Activated effector memory CD4-positive, alpha-beta T cell treated with Interleukin-2 at 50 U/mL for 16 hours (primary cell): Measurements from ENCODE around the gene RSRC1.
"Not testable (repeated sequence)": the region's sequence is repeated elsewhere in the genome, so short reads cannot be mapped to it uniquely, and the experiment has no call there.

Experiments used
- DNase-seq: peaks from one replicate; pipeline ENCODE4 v3.0.0-alpha.2; 2020

The RSRC1 gene, protein sequence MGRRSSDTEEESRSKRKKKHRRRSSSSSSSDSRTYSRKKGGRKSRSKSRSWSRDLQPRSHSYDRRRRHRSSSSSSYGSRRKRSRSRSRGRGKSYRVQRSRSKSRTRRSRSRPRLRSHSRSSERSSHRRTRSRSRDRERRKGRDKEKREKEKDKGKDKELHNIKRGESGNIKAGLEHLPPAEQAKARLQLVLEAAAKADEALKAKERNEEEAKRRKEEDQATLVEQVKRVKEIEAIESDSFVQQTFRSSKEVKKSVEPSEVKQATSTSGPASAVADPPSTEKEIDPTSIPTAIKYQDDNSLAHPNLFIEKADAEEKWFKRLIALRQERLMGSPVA

DNA sequence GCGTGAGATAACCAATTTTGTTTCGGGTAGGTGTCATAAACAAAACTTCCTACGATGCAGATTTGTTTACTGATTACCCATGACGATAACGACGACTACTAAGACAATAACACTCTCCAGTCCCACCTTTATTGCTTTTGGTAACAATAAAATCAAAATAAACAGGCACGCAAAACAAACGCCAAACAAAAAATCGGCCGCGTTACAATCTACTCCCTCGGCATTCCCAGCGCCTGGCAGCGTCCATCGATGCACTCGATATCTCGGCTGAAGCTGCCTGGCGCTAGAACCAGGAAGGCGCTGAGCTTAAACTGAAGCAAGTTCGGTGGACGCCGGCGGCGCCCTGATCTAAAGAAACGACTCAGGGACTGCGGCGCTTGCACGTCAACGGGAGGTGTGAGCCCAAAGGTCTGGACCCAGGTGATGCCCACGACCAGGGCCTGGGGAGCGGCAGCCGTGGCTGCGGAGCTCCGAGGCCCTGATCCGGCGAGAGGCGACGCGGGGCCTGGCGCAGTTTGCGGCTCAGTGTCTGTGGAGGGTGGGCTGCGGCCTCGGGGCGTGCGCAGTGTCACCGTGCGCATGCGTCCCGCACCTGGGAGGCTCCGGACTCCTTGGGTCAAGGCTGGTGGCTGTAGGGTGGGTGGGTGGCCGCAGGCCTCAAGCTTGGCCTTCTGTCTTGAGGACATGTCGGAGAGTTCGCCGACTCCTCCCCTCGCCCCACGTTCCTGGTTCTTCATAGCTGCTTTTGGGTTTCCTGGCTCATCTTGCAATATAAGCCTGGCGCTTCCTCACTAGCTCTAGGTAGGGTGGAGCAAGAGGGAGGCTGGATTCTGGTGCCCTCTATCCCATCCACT lies at the start of gene RSRC1:
TSS of gene RSRC1 (plus strand) at position 286 of the 854 bp plus-strand sequence. CDS start 12,016 bp downstream, outside the sequence.
- peak; percentile 69 for DNase-seq

DNA sequence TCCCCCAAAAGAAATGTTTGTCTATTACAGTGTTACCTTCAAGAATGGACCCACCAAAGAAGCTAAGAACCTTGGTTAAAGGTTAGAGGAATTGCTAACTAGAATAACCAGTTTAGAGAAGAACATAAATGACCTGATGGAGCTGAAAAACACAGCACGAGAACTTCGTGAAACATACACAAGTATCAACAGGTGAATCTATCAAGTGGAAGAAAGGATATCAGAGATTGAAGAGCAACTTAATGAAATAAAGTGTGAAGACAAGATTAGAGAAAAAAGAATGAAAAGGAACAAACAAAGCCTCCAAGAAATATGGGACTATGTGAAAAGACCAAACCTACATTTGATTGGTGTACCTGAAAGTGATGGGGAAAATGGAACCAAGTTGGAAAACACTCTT lies 44.3 kb upstream of the RSRC1 start:
- not testable (repeated sequence) for DNase-seq

DNA sequence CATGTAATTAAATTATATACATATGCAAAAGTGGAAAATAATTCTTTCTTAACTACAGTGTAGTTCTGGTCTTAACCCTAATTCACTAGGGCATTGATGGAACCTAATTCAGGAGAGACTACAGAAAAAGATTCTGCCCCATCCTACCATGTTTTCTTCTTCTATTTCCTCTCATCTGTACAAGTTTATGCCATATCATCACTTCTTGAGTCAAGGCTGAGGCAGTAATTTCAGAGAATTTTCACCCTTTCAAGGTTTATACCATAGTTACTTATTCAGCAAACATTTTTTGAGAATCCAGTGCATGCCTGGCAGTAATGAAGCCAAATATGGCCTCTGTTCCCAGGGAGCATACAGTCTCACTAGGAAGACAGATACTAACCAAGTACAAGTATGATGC lies 37.1 kb upstream of the RSRC1 start:
- no peak for DNase-seq

DNA sequence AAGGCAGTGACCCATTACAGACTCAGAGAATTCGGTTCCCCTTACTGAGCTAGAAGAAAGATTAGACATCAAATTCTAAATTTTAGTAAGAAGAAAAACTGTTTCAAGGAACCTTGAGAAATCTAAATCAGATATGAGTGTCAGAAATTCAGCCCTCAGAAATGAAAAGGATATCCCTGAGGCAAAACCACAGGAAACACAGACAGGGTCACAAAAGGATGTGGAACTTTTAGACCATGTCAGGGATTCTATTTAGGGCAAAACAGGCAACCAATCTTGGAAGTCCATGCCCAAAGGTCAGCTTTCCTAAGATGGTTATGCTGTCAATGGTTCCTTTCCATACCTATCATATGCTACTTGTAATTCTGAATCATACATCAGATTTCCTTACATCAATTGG lies 35.3 kb upstream of the RSRC1 start:
- DNase-seq, result no peak

DNA sequence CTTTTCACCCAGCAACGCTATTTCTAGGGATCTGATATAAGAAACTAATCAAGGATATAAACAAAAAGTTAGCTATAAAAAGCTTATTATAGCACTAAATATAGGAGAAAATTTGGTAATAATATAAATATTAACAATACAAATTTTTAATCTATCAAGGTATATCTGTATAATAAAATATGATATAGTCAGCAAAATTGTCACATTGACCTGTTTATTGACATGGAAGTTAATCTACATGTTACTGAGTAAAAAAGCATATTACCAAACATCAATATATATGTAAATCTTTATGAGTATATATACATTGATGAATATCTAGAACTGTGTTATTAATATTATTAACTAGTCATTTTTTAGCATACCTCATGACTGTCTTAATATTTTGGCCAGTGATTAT lies 30.3 kb upstream of the RSRC1 start:
- DNase-seq, result no peak

DNA sequence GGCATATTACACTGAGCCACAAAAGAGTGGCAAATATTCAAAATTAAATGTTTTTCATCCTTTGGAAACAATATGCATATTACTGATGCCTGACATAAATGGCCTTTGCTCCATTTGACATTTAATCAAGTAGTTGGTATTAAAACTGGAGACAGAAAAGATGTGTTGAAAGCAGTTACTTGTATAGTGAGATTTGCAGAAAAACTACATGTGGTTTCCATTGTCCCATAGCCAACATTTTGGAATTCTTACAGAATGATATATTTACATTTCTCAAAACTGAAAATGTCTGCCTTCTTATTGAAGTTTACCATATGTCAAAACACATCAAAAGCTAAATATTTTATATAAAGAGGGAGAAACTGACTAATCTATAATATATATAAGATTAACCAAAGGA lies 25.2 kb upstream of the RSRC1 start:
- no peak for DNase-seq

DNA sequence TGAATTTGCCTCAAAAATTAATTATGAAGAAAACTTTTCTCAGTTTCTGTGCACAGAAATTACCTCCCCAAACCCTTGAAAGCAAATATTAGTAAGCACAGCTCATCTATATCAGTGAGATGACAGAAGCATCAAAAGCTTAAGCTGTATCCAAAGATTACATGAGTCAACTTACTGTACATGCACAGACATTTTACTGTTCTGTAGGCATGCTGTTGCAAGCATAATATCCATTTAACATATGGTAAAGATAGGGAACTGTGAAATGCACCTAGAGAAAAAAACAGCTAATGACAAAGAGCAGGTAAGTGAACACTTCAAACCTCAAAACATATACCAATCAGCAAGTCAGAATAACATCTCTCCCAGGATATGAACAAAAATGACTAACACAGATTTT lies 24.5 kb upstream of the RSRC1 start:
- no peak for DNase-seq

DNA sequence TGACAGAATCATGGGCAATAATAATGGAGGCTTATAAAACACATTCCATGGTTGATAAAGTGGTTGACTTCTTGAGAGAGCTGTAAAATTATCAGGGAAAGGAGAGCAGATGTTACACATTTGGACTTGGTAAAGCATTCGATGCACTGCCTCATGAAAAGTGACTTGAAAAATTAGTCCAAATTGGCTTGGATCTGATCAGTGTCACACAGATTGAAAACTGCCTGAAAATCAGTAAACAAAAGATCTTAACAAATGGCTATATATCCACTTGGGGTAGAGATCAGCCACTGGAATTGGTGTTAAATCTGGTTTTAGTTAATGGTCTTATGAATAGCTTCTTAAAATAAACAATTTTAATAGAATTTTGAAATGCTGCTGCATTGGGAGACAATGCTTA lies 24.0 kb upstream of the RSRC1 start:
- no peak for DNase-seq

DNA sequence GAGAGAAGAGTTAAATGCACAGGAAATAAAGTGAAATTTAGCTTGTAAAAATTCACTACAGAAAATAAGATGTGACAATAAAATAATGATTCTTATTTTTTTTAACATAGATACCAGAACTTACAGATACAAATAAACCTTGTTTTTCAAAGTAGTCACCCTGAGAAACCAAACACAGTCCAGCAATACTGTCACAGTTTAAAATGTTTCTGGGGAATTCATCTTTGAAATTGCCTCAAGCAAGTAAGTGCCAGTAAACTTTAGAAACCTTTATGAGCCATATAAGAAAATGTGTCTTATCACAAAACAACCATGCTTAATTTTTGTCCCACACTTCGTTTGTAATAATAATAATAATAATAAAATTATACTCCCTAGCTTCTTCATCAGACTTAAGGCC lies 23.5 kb upstream of the RSRC1 start:
- DNase-seq, result no peak

DNA sequence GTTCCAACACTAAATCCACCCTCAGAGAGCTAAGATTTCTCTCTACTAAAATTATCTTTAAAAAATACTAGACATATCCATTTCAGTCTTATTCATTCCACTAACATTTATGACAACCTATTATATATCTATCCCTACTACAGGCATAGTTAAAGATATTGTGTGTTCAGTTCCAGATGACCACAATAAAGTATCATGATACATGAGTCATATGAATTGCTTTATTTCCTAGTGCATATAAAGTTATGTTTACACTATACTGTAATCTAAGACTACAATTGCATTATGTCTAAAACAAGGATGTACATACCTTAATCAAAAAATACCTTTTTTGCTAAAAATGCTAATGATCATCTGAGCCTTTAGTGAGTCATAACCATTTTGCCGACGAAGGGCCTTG lies 23.1 kb upstream of the RSRC1 start:
- no peak for DNase-seq

DNA sequence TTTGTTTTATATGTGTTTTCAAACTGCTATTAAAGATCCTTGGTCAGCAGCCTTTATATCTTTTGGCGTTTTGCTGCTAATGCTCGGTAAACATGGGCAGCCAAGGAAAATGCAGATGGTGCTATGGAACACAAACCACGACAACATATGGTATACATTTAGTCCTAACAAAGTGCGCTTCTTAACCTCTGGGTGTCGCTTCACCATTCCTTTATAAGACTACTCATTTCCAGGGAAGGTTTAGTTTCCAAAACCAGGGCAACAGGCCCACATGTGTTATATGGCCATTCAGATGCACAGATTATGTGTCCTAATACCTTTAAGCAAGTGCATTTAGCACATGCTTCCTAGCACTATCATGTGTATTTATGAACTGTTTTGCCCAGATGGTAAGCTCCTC lies 18.4 kb upstream of the RSRC1 start:
- no peak for DNase-seq

DNA sequence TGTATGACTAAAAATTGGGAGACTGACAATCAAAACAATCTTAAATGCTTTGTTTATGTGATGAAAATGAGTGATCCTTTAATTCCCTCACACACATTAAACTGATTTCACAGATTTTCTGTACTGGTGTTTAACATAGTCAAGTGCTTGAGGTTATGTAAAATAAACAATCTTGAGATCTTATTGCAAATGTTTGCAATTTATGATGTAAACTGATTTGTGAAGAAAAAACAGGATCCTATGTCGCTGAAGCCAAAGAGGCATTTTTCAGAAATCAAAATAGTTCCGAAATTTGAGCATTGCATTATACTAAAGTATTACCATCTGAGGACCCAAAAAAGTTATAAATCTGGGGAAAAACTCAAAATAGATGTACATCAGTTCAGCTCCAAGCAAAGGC lies 16.4 kb upstream of the RSRC1 start:
- no peak for DNase-seq

DNA sequence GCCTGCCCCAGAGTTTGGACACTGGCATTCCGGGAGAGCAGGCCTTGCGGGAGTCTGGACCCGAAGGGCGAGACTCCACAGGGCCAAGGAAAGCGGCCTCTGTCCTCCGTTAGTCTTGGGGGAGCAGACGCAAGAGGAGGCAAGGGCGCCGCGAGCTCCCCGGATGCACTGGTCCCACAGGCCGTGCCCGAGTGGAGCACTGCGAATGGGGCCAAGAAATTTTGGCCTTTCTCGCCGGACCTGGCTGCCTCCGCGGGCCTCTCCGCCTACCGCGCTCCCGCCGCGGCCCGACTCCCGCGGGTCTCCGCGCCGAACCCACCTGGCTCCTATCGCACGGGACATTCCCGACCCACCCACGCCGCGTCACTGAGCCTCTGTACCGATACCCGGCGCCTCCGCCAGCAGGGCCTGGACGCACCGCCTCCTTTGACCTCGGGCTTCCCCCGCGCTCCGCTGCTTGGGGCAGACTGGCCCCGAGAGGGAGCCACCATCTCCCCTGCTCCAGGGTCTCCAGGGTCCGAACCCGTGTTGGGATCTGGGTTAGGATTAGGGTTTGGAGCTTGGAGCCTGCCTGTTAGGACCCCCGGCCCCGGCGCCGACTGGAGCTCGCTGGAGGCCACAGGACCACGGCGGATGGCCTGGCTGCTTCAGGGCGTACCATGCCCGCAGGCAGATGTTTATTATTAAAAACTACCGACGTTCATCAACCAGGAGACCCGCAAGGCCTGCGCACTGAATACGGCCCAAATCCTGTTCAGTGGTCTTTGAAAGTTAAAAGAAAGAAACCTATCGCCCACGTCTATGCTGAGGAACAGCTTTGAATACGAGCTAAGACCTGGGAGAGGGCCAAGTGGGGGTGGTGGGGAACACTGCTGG lies 15.4 kb upstream of the RSRC1 start:
- no peak for DNase-seq

DNA sequence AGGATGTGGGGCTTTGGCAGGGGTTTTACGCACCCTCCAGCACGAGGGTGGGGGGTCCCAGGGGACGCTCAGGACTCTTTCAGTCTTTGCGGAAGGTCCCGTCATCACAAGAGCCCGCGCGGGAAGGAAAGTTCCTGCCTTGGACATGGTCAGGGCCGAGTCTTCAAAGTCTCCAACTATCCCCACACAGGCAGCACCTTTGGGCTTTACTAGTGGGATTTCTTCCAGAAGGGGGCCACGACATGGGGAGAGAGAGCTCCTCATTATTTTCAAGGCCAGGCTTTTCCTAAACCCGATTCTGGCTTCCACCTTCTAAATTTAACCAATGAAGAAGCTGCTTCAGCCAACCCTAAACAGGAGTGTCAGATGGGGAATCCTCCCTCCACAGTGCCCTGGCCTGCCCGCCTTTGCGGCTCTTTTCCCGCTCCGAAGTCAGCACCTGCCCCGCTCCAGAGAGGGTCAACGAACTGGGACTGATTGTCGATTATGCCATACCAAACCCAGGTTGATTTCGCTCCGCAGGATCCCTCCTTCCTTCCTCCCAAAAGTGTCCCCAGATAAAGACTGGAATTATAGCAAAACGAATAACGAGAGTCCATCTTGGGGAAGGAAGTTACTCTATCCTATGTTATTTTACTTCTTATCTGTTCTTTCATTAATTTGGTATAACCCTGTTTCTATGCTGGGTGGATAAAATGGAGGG lies 14.6 kb upstream of the RSRC1 start:
- DNase-seq, result no peak

DNA sequence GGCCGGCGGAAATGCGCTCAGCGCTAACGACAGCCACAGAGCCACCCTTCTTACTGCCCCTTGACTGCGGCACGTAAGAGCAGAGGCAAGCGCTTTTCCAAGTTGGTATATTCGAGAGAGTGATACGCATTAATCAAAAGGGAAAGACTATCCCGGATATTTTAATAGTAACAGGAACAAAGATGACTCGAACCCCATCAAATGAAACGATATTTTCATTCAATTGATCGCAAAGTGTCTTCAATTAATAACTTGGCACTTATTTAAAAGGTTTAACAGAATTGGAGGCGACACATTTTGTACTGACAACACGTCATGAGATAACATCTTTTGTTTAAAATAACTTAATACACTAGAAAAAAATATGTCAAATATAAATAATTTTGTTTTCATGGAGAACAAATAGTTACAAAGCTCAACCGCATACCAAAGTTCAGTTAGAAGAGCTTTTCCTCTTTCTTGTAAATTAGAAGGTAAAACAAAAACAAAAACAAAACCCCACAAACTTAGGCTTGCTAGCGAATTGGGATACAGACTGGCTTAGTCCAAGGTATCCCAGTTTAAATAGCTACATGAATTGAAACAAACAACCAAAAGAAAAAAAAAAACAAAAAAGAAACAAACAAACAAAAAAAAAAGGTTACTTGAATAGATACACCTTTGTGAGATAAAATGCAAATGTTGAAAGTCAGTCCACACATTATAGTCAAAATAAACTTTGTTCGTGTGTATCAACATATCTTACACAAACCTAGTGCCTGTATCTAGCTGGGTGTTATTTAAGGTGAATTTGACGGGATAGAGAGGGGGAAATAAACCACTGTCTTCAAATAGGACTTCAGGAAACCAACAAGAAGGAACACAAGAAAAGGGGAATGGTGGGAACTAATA lies 13.8 kb upstream of the RSRC1 start:
- DNase-seq, result no peak

DNA sequence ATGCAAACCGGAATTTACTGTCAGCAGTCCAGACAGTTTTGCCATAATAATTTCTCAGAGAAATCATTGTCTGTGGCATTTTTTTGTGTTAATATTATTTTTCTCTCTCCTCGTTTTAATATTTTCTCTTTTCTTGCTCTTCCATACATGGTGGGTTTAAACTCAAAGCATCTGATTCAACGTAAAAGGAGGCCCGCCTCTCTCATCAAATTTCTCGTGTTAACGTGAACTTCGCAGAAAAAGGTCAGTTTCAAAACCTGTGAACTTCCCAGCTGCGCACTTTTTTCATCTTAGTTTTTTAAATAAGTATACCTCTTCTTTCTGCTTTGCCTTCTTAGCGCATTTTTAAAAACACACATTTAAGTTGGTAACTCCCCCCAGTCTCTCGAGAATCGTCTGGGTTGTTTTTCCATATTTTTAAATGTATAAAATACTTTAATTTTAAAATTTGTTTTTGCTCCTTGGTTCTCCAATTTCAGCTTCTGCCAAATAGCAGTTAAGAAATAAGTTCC lies 12.8 kb upstream of the RSRC1 start:
- no peak for DNase-seq

DNA sequence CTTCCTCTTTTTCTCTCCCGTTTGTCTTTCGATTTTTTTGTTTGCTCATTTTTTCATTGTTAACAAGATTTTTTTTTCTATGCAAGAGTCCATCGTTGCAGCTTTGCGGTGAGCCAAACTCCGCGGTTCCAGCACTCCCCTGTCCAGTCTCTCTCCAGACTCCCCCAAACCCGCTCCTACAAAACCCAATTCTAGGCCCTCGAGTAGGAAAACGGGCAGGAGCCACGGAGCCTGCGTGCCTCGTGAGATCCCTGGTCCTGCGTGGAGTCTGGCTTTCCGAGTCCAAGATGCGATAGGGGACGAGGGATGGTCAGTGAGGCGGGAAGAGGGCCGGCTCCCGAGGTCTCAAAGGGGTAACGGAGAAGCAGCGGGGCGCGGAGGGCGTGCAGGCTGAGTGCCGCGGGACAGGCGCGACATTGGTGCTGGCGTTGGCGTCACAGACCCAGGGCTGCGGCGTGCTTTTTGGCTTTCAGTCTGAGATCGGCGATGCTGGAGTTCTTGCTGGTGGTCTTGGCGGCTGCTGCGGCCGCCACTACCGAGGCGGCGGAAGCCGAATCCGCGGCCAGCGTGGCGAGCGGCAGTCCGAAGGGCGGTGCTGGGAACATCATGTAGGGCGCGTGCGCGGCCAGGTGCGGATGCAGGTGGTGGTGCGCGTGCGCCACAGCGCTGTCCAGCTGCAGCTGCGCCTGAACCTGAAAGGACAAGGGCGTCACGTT lies 12.1 kb upstream of the RSRC1 start:
- DNase-seq, result peak; percentile 55

DNA sequence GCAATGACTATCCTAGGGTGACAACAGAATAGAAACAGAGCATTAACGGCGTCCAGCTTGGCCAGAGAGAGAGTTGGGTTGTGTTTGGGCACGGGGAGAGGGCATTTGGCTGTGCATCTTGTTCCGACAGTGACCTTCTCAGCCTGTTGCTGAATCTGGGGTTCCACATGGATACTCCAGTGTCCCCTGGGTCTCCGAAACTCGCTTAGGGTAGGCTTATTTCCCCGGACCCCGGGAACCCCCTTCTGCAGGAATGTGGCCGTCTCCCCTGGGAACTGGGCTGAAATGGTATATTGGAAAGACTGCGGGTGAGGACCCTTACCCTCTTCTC lies 11.6 kb upstream of the RSRC1 start:
- no peak for DNase-seq

DNA sequence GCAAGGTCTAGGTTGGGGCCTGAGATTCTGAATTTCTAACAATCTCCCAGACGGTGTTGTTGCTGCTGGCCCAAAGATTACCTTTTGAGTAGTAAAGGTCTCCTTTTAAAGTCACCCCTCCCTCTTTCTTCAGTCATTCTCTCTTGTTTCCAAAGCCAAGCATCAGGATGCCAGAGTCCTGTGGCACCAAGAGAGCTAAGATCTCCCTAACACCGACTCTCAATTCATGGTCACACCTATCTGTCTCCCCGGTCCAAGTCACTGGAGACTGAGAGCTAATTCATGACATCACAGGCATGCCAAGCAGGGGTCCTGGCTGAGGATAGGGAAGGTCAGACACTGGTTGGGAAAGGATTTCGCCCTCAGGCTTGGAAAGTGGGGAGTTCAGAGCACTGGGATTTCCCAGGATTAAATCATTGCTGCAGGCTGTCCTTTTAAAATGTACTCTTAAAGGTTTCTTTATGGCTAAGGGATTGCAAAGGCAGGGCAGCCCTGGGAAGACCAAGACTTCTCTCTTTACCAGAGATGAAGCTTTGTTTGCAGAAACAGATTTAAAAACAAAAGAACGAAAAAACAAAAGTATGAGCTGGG lies 11.0 kb upstream of the RSRC1 start:
- DNase-seq, result no peak

DNA sequence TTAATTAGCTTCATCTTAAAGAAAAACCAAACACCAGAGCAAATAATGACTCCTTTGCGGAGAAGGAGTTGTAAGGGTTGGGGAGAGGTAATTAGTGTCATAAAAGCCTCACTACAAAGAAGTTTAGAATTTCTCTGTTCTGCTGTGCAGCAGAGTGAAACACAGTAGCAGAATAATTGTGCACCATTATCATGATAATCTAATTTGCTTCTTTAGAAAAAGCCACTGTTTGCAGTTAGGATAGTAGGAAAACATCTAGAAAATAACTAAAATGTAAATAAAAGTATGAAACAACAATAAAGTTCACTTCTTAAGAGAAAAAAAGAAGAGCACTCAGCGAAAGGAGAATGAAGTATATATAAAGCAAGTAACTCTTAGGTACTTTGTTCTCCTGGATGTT lies 9.2 kb upstream of the RSRC1 start:
- no peak for DNase-seq
